ENCODE measurements around the gene TFRC.
"Not testable (repeated sequence)": the region's sequence is repeated elsewhere in the genome, so short reads cannot be mapped to it uniquely, and the experiment has no call there.

TFRC gene

GRCh38 chr3:196111939-196112386 is 30.1 kb upstream of the TFRC start:
- H3K36me3 ChIP-seq = no peaks in the 10 kb centered on the region
- no peaks in the 10 kb centered on the region for H3K9me3 ChIP-seq
- H3K4me3 ChIP-seq = no peak overlapping the region
- no peak for DNase-seq
- H3K27me3 ChIP-seq = no peaks in the 10 kb centered on the region
- no peaks in the 10 kb centered on the region for H3K4me1 ChIP-seq
- intact Hi-C loops (cut with DNase I; ENCODE audit: low total_unique reads) = no loop called here
- no peak overlapping the region for H3K27ac ChIP-seq
- no peak for TF ChIP-seq CTCF (IDR thresholded peaks at IDR 0.05)

GRCh38 chr3:196108075-196108743 is 26.3 kb upstream of the TFRC start:
- no peaks in the 10 kb centered on the region for H3K4me1 ChIP-seq
- no peak for TF ChIP-seq CTCF (IDR thresholded peaks at IDR 0.05)
- H3K9me3 ChIP-seq = no peaks in the 10 kb centered on the region
- no peak for DNase-seq
- no peak overlapping the region for H3K4me3 ChIP-seq
- H3K27ac ChIP-seq = no peak overlapping the region
- intact Hi-C loops (cut with DNase I; ENCODE audit: low total_unique reads) = no loop called here
- no peaks in the 10 kb centered on the region for H3K36me3 ChIP-seq
- no peaks in the 10 kb centered on the region for H3K27me3 ChIP-seq

GRCh38 chr3:196104707-196105106 is 22.8 kb upstream of the TFRC start:
- intact Hi-C loops (cut with DNase I; ENCODE audit: low total_unique reads); H3K36me3 ChIP-seq; H3K27ac ChIP-seq; H3K4me1 ChIP-seq; H3K9me3 ChIP-seq; H3K27me3 ChIP-seq; H3K4me3 ChIP-seq; DNase-seq: not testable (repeated sequence)

GRCh38 chr3:196098365-196098980 is 16.6 kb upstream of the TFRC start:
- peaks cover 0 to 14% (median 9%) of the 10 kb centered on the region in 4 donors for H3K4me1 ChIP-seq

GRCh38 chr3:196097373-196098154 is 15.7 kb upstream of the TFRC start:
- Histone ChIP-seq H3K36me3 (no peaks in the 10 kb centered on the region), H3K9me3 (no peaks in the 10 kb centered on the region), H3K27me3 (no peaks in the 10 kb centered on the region), H3K27ac (no peak overlapping the region), H3K4me1 (peaks cover 0 to 14% (median 9%) of the 10 kb centered on the region in 4 donors), H3K4me3 (no peak overlapping the region)
- intact Hi-C loops (cut with DNase I; ENCODE audit: low total_unique reads) = no loop called here
- TF ChIP-seq CTCF (IDR thresholded peaks at IDR 0.05) = no peak
- DNase-seq = no peak

More at GRCh38 chr3:196098365-196098980, 16.6 kb upstream of the TFRC start:
- DNase-seq; H3K4me3 ChIP-seq; H3K27ac ChIP-seq; H3K27me3 ChIP-seq; H3K36me3 ChIP-seq; H3K9me3 ChIP-seq; intact Hi-C loops (cut with DNase I; ENCODE audit: low total_unique reads): not testable (repeated sequence)

- H3K36me3 ChIP-seq = no peaks in the 10 kb centered on the region
- H3K4me1 ChIP-seq = peaks cover 0 to 14% (median 9%) of the 10 kb centered on the region in 4 donors
- DNase-seq = peak; percentile 61 to 84
- TF ChIP-seq CTCF (IDR thresholded peaks at IDR 0.05) = no peak
- intact Hi-C loops (cut with DNase I; ENCODE audit: low total_unique reads) = no loop called here
- H3K9me3 ChIP-seq = no peaks in the 10 kb centered on the region
- peak overlapping the region in 1 of 2 donors; percentile 2 for H3K27ac ChIP-seq
- H3K4me3 ChIP-seq = no peak overlapping the region
- H3K27me3 ChIP-seq = no peaks in the 10 kb centered on the region
These were observed 14.6 kb upstream of the TFRC start for GRCh38 chr3:196096382-196096953.
